ENCODE data around the gene TMEM134. TPM values are rescaled to one million over a fixed set of nuclear protein-coding genes. Genes with fewer than 3 reads are reported as not detected.

The TMEM134 gene
- total and polyA plus RNA-seq, 4 donors: 10.2 to 86.9 (median 63.5) TPM

DNA sequence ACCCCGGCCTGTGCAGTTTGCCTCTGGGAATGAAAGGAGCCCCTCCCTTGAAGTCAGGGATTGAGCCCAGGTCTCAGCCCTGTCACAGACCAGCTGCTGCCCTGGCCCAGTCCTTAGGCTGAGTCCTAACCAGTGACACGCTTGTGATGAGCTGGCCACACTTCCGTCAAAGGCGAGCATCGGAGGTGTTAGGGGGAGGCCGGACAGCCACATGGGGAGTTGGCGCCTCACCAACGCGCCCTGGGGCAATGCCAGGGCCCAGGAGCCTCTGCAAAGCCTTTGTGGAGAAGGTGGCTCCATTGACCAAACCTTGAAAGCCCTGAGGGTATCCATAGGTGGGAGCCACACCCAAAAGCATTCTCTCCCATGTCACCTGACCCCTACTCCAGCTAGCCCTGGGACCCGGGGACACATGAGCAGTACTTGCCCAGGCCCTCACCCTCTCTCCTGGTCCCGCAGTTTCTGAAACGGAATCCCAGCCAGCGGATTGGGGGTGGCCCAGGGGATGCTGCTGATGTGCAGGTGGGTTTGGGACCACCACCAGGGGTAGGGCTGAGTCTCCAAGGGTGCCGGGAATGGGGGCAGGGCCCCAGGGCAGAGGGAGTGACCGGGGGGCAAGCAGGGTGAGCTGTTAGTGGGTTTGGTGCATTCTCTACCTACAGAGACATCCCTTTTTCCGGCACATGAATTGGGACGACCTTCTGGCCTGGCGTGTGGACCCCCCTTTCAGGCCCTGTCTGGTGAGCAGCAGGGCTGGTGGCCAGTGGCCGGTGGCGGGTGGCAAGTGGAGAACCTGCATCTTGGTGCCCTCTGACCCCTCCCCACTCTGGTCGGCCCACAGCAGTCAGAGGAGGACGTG, 35.3 kb downstream of the TMEM134 start (continued):
- TF ChIP-seq, protein P1, sequence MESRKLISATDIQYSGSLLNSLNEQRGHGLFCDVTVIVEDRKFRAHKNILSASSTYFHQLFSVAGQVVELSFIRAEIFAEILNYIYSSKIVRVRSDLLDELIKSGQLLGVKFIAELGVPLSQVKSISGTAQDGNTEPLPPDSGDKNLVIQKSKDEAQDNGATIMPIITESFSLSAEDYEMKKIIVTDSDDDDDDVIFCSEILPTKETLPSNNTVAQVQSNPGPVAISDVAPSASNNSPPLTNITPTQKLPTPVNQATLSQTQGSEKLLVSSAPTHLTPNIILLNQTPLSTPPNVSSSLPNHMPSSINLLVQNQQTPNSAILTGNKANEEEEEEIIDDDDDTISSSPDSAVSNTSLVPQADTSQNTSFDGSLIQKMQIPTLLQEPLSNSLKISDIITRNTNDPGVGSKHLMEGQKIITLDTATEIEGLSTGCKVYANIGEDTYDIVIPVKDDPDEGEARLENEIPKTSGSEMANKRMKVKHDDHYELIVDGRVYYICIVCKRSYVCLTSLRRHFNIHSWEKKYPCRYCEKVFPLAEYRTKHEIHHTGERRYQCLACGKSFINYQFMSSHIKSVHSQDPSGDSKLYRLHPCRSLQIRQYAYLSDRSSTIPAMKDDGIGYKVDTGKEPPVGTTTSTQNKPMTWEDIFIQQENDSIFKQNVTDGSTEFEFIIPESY (IDR thresholded peaks at IDR 0.05): no peak
- no peak for TF ChIP-seq FOXA2 (IDR thresholded peaks at IDR 0.05)
- TF ChIP-seq SP1 (IDR thresholded peaks at IDR 0.05): no peak
- TF ChIP-seq, protein P2, sequence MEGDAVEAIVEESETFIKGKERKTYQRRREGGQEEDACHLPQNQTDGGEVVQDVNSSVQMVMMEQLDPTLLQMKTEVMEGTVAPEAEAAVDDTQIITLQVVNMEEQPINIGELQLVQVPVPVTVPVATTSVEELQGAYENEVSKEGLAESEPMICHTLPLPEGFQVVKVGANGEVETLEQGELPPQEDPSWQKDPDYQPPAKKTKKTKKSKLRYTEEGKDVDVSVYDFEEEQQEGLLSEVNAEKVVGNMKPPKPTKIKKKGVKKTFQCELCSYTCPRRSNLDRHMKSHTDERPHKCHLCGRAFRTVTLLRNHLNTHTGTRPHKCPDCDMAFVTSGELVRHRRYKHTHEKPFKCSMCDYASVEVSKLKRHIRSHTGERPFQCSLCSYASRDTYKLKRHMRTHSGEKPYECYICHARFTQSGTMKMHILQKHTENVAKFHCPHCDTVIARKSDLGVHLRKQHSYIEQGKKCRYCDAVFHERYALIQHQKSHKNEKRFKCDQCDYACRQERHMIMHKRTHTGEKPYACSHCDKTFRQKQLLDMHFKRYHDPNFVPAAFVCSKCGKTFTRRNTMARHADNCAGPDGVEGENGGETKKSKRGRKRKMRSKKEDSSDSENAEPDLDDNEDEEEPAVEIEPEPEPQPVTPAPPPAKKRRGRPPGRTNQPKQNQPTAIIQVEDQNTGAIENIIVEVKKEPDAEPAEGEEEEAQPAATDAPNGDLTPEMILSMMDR (IDR thresholded peaks at IDR 0.05; ENCODE audit: low read depth, low read length, missing input control): no peak

DNA sequence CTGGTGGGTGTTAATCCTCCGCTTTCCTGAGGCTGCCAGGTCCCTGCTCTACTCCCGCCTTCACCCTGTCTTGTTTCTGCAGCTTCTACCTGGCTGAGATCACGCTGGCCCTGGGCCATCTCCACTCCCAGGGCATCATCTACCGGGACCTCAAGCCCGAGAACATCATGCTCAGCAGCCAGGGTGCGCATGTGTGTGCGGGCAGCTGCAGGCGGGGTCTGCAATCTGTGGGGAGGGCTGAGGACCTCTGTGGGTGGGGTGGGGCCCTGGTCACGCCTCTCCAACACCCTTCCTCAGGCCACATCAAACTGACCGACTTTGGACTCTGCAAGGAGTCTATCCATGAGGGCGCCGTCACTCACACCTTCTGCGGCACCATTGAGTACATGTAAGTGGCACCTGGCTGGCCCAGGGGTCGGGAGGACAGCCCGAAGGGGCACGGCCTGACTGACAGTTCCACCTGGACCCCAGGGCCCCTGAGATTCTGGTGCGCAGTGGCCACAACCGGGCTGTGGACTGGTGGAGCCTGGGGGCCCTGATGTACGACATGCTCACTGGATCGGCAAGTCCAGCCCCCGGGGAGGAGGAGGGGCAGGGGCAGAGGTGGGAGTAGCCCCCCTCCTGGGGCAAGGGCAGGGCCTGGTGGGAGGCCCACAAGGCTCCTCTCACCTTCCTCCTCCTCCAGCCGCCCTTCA, 36.2 kb downstream of the TMEM134 start:
- Histone ChIP-seq H3K4me1 (ENCODE audit: control insufficient read depth in 4 of 4, insufficient read depth in 4 of 4, low read length in 3 of 4) (peaks cover 3 to 13% (median 10%) of the 10 kb centered on the region in 4 donors), H3K27ac (ENCODE audit: low read depth in 1 of 2, low read length in 2 of 2) (no peak overlapping the region), H3K27me3 (ENCODE audit: control insufficient read depth in 4 of 4, insufficient read depth in 4 of 4, low read length in 3 of 4) (no peaks in the 10 kb centered on the region), H3K36me3 (ENCODE audit: control insufficient read depth in 4 of 4, insufficient read depth in 3 of 4, low read depth in 1 of 4, low read length in 3 of 4) (peaks cover 3 to 42% (median 8%) of the 10 kb centered on the region in 4 donors), H3K9me3 (ENCODE audit: control insufficient read depth in 4 of 4, low read length in 3 of 4) (no peaks in the 10 kb centered on the region), H3K4me3 (ENCODE audit: low read depth in 1 of 3, low read length in 3 of 3) (no peak overlapping the region), H3K9ac (ENCODE audit: low read depth in 1 of 2, low read length in 2 of 2) (no peak overlapping the region)
- no peak for TF ChIP-seq SP1 (IDR thresholded peaks at IDR 0.05)
- WGBS: 94% methylated on average over 22 of the region's 22 CpGs
- no peak for DNase-seq (ENCODE audit: low spot score)

- Histone ChIP-seq H3K9me3 (ENCODE audit: control insufficient read depth in 4 of 4, low read length in 3 of 4) (no peaks in the 10 kb centered on the region), H3K27ac (ENCODE audit: low read depth in 1 of 2, low read length in 2 of 2) (no peak overlapping the region), H3K36me3 (ENCODE audit: control insufficient read depth in 4 of 4, insufficient read depth in 3 of 4, low read depth in 1 of 4, low read length in 3 of 4) (peaks cover 3 to 39% (median 8%) of the 10 kb centered on the region in 4 donors), H3K9ac (ENCODE audit: low read depth in 1 of 2, low read length in 2 of 2) (no peak overlapping the region), H3K4me3 (ENCODE audit: low read depth in 1 of 3, low read length in 3 of 3) (no peak overlapping the region), H3K27me3 (ENCODE audit: control insufficient read depth in 4 of 4, insufficient read depth in 4 of 4, low read length in 3 of 4) (no peaks in the 10 kb centered on the region), H3K4me1 (ENCODE audit: control insufficient read depth in 4 of 4, insufficient read depth in 4 of 4, low read length in 3 of 4) (peaks cover 3 to 19% (median 12%) of the 10 kb centered on the region in 4 donors)
- 95% methylated on average over 24 of the region's 24 CpGs for WGBS
- no peak for DNase-seq (ENCODE audit: low spot score)
- no peak for TF ChIP-seq SP1 (IDR thresholded peaks at IDR 0.05)
- no peak for TF ChIP-seq YY1 (IDR thresholded peaks at IDR 0.05)
- TF ChIP-seq, protein P1 (IDR thresholded peaks at IDR 0.05): no peak
- no peak for TF ChIP-seq RXRA (IDR thresholded peaks at IDR 0.05)
- TF ChIP-seq, protein P2 (IDR thresholded peaks at IDR 0.05; ENCODE audit: low read depth, low read length, missing input control): no peak
- TF ChIP-seq ATF3 (IDR thresholded peaks at IDR 0.05): no peak
- TF ChIP-seq REST (IDR thresholded peaks at IDR 0.05): no peak
- TF ChIP-seq FOXA2 (IDR thresholded peaks at IDR 0.05): no peak
- TF ChIP-seq JUND (IDR thresholded peaks at IDR 0.05): no peak
- no peak for TF ChIP-seq RAD21 (IDR thresholded peaks at IDR 0.05)
- TF ChIP-seq, protein P3, sequence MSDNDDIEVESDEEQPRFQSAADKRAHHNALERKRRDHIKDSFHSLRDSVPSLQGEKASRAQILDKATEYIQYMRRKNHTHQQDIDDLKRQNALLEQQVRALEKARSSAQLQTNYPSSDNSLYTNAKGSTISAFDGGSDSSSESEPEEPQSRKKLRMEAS (IDR thresholded peaks at IDR 0.05): no peak
Observed at GRCh38 chr11:67431346-67432249, 37.5 kb downstream of the TMEM134 start.
